Stimulated activated CD8-positive, alpha-beta memory T cell treated with anti-CD3 and anti-CD28 coated beads, Interleukin-7, amount 100 ng/mL, for 4 hours (primary cell): ENCODE results near the gene RBM22.

Experiments used
- DNase-seq, 2 donors: peaks; one replicate each; pipeline ENCODE4 v3.0.0-alpha.2; 2020; ENCODE audit warnings: low read depth in 2 of 2

RBM22 gene

GRCh38 chr5:150672237-150672883 is 28.5 kb downstream of the RBM22 start:
- DNase-seq: no peak

DNA sequence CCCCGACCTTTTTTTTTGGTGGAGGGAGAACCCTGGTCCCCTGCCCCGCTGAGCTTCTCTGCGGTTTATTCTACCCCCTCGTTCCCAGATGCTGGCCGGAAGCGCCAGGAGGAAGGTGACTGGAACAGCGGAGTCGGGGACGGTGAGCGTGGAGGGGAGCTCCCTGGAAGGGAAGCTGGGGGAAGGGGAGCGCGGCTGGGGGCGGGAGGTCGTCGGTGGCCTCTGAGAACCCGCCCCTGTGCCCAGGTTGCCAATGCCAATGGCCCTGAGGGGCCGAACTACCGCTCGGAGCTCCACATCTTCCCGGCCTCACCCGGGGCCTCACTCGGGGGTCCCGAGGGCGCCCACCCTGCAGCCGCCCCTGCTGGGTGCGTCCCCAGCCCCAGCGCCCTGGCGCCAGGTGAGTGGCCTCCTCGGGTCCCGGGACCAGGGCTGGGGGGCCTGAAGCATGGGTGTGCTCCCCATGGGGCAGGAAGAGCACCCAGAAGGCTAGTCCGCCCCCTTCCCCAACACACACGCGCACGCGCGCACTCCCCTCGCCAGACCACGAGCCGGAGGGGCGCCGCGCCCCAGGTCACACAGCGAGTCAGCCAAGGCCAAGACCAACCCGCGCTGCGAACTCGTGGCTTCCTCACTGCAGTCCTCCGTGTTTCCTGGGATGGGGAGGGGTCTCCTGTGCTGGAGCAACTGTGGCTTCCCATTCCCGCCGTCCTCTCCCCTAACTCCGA is 29.2 kb downstream of the RBM22 start:
- no peak for DNase-seq

DNA sequence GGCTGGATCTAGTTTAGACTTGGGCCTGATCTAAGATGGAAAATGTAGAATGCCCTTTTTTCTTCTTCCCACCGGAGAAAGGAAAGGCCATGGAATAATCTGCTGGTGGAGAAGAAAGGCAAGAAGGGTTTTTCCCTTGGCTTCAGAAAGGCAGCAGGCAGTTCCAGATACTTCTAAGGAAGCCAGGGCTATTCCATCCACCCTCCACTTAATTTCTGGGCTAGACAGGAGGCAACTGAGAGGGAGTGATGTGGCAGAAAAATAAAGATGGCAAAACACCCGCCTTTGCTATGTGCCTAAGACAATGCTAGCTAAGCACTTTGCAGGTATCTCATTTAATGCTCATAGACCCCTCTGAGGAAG is 29.9 kb downstream of the RBM22 start:
- DNase-seq: no peak

DNA sequence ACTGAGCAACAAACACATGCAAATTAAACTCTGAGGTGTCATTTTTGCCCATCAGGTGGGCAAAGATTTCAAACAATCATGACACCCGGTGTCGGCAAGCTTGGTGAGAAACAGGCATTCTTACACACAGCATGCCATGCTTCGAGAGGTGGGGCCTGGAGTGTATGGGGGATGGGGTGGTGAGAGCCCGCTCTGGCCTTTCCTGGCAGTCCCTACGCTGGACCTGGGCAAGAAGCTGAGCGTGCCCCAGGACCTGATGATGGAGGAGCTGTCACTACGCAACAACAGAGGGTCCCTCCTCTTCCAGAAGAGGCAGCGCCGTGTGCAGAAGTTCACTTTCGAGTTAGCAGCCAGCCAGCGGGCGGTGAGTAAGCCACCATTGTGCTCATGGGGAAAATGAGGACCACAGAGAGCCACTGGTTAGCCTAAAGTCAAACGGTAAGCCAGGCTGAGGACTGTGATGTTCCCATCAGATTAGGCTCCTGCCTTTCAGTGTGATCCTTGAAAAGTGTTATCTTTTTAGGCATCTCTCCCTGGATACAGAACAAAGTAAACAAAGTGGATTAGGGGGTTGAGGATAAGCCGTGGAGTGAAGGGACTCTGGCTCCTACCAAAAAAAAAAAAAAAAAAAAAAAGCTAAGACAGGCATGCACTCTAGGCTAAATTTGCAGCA is 30.5 kb downstream of the RBM22 start:
- DNase-seq: no peak

DNA sequence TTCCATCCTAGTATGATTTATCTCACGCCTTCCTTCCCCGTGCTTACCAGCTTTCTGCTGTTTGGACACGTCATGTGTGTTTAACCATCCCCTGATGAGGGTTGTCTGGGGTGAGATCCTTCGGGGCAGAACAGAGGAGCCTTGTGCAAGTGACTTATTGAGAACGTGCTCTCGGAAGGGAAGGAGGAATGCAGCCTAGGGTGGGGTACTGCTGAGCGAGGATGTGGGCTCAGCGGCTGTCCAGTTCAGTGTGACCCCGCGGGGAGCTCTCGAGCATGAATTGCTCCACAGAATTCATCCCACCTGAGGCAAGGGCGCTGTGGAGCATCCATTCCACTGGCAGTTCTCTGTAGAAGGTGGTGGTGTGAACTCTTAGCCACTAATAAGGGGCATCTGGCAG is 35.8 kb downstream of the RBM22 start:
- no peak for DNase-seq

- DNase-seq: no peak
Observed at GRCh38 chr5:150663936-150664335, 36.9 kb downstream of the RBM22 start.

DNA sequence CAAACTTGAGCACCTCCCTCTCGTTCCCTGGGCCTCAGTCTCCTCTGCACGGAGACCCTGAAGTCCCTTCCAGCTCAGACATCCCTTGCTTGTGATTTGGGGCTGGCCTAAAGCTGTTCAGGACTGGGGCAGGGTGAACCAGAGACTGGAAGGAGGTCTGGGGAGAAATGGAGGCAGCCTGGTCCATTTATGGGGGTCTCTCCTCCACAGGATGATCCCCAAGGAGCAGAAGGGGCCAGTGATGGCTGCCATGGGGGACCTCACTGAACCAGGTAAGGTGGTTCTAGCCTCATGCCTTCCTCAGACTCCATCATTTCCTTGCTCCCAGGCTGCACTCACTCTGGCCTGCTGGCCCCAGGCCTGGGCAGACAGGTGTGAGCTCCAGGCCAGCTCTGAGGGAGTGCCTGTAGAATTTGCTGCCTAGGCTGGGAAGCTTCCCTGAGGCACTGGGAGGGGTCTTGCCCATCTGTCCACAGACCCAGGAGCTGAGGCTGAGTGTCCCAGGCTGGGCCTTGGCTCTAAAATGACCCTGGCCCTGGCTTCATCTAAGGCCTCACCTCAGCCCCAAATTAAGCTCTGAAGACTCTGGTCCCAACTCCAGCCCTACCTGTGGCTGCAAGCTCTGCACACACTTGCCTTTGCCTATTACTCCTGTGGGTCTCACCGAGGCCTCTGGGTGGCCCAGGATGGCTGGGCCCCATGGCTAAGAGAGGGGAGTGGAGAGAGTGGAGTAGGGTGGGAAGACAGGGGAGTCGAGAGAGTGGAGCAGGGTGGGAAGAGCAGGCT is 37.9 kb downstream of the RBM22 start:
- no peak for DNase-seq

GRCh38 chr5:150661821-150662596 is 38.9 kb downstream of the RBM22 start:
- DNase-seq: no peak

DNA sequence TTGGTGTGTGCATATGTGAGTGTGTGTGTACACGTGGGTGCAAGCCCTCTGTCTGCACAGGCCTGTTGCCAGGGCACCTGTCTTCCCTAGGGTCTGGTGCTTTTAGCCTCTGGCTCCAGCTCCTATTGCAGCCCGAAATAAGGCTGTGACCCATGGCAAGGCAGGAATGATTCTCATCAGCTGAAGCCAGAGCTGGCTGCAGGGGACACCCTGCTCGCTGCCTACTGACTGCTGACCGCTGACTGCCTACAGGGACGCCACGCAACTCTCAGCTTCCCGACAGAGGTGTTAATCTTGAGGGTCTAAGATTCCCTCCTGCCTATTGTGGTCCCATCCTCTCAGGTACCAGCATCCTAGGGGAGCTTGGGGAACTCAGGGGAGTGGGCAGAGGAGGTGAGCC is 39.8 kb downstream of the RBM22 start, which contains the start of gene MYOZ3:
Gene MYOZ3, plus strand, starts transcription at position 166 of the 400 bp plus-strand sequence. CDS start 1,691 bp downstream, outside the sequence.
- no peak for DNase-seq

GRCh38 chr5:150660108-150660831 is 40.6 kb downstream of the RBM22 start:
- no peak for DNase-seq

DNA sequence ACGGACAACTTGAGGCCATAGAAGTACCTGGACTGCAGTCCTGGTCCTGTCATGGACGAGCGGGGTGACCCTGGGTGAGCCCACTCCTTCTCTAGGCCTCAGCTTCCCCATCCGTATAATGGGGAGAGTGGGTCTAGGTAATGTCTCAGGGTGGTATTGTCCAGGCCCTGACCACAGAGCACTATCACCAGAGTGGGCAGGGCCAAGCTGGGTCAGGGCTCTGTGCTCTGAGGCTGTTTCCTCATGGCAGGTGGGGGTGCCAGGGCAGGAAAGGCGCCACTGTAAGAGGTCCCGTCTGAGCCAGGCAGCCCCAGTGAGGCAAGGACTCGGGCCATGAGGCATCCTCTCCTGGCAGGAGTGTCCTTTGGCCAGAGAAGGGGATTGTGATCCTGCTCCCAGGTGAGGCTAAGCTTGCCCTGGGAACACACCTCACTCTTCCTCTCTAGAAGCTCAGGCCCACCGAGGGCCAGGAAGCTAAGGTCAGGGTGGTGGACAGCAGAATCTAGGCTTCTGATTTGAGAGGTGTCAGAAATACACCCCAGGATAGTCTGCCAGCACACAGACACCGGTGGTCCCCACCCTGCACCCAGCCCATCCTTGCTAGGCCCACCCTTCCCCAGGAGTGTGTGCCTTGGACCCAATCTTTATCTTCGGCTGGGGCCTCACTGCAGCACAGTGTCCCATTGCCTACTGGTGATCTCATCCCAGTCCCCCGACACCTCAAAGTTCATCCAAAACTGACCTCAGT is 41.3 kb downstream of the RBM22 start:
- no peak for DNase-seq

GRCh38 chr5:150658699-150659265 is 42.1 kb downstream of the RBM22 start:
- no peak for DNase-seq

DNA sequence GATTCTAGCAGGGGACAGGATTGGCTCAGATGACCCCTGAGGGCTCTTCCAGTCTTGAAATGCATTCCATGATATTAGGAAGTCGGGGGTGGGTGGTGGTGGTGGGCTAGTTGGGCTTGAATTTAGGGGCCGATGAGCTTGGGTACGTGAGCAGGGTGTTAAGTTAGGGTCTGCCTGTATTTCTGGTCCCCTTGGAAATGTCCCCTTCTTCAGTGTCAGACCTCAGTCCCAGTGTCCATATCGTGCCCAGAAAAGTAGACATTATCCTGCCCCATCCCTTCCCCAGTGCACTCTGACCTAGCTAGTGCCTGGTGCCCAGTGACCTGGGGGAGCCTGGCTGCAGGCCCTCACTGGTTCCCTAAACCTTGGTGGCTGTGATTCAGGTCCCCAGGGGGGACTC is 42.7 kb downstream of the RBM22 start:
- DNase-seq: no peak

DNA sequence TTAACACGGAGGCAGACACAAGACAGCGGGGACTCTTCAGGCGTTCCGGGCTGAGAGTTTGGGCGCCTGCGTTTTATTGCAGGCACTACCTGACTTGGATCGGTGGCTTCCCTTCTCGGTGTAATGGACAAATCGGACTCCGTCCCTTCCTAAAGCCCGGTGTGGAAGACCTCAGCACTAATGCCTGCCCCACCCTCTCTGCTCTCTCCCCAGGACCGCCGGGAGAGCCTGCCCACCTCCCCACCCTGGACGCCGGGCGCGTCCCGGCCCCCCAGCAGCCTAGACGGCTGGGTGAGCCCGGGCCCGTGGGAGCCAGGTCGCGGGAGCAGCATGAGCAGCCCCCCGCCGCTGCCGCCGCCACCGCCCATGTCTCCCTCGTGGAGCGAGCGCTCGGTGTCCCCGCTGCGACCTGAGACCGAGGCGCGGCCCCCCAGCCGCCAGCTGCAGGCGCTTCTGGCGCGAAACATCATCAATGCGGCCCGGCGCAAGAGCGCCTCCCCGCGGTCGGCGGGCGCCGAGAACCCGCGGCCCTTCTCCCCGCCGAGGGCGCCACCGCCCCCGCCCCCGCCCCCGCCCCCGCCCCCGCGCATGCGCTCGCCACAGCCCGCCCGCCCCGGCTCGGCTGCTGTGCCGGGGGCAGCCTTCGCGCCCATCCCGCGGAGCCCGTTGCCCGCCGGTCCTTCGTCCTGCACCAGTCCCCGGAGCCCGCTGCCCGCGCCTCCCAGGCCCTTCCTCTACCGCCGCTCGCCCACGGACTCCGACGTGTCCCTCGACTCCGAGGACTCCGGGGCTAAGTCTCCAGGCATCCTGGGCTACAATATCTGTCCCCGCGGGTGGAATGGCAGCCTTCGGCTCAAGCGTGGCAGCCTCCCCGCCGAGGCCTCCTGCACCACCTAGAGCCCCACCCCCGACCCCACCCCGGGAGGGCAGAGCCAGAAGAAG is 44.4 kb downstream of the RBM22 start:
- peak; percentile 33 to 65 for DNase-seq

- no peak for DNase-seq
Observed at GRCh38 chr5:150655221-150655620, 45.6 kb downstream of the RBM22 start.

DNA sequence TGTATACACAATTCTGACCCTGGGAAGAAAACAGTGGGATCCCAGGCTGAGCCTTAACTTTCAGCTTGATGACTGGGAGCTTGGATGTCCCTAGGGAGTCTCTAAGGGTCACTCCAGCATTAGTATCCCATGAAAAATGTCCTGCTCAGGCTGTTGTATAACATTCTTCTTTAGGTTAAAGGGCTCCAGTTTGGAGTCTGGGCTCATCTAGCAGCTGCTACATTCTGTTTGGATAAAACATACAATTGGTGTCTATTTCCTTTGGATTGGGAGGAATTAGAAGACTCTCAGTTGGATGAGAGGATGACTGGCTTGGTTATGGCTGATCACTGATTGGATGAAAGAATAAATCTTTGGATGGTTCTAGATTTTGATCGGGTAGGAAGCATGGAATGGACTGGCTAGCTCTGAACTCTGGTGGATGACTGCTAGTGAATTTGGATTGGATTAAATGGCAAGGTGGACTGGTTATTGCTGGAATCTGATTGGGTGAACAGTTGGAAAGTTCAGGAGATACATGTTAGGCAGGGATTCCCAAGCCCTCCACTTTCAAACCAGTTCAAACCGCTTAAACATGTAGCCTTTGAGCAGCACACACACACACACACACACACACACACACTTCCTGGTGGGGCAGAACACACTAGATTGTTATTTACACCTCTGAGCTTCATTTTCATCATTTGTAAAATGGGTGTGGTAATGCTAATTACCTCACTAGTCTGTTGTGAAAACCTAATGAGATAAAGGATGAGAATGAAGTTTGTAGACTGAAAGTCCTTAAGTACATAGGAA is 46.9 kb downstream of the RBM22 start:
- DNase-seq: no peak

GRCh38 chr5:150653145-150653761 is 47.6 kb downstream of the RBM22 start:
- DNase-seq: no peak
